Measurements from ENCODE around the gene LINGO3.

Gene LINGO3

GRCh38 chr19:2308114-2308556 lies at the start of gene LINGO3:
LINGO3 (minus strand) TSS chr19:2308154; CDS start chr19:2291776, 16,378 bp downstream.
- TF ChIP-seq, protein P1, sequence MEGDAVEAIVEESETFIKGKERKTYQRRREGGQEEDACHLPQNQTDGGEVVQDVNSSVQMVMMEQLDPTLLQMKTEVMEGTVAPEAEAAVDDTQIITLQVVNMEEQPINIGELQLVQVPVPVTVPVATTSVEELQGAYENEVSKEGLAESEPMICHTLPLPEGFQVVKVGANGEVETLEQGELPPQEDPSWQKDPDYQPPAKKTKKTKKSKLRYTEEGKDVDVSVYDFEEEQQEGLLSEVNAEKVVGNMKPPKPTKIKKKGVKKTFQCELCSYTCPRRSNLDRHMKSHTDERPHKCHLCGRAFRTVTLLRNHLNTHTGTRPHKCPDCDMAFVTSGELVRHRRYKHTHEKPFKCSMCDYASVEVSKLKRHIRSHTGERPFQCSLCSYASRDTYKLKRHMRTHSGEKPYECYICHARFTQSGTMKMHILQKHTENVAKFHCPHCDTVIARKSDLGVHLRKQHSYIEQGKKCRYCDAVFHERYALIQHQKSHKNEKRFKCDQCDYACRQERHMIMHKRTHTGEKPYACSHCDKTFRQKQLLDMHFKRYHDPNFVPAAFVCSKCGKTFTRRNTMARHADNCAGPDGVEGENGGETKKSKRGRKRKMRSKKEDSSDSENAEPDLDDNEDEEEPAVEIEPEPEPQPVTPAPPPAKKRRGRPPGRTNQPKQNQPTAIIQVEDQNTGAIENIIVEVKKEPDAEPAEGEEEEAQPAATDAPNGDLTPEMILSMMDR (IDR thresholded peaks at IDR 0.05; ENCODE audit: control extremely low read depth, extremely low read depth, low read depth, missing control alignments) = no peak
- POLR2A ChIA-PET = no interaction called here
- CTCF ChIA-PET = interaction anchor here (1.2 kb wide), 1 partner anchor 19 kb away, joined by 3 read pairs; no protein-coding TSS in a partner anchor
- DNase-seq (ENCODE audit: extremely low spot score) = no peak

DNA sequence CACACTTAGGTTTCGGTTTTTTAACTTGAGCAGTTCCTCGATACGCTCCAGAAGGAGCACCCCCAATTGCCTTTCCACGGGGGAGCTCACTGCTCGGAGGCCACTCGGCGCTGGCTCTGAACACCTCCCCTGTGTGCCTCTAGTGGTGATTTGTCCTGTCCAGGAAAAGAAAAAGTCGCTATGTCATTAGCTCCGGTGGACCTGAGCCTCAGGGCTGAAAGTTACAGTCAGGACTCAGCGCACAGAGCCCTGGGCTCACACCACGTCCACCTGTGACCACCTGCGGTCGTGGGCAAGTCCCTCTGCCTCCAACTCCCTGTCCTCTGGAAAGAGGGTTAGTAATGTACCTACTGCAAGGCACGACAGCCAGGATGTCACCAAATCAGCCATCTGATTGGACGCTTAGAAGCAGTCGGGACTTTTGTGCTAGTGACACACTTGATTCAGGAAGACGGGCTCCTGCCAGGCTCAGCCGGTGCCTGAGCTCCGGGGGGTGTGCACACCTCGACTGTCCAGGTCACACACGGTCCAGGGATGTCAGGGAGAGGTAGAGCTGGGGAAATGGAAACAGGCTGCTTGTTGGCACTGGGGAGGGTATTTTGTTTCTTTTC lies 48.2 kb upstream of the LINGO3 start:
- no peak for DNase-seq (ENCODE audit: extremely low spot score)
- TF ChIP-seq, protein P1 (IDR thresholded peaks at IDR 0.05; ENCODE audit: control extremely low read depth, extremely low read depth, low read depth, missing control alignments) = no peak
- ChIA-PET POLR2A (no interaction called here), CTCF (no interaction called here)

DNA sequence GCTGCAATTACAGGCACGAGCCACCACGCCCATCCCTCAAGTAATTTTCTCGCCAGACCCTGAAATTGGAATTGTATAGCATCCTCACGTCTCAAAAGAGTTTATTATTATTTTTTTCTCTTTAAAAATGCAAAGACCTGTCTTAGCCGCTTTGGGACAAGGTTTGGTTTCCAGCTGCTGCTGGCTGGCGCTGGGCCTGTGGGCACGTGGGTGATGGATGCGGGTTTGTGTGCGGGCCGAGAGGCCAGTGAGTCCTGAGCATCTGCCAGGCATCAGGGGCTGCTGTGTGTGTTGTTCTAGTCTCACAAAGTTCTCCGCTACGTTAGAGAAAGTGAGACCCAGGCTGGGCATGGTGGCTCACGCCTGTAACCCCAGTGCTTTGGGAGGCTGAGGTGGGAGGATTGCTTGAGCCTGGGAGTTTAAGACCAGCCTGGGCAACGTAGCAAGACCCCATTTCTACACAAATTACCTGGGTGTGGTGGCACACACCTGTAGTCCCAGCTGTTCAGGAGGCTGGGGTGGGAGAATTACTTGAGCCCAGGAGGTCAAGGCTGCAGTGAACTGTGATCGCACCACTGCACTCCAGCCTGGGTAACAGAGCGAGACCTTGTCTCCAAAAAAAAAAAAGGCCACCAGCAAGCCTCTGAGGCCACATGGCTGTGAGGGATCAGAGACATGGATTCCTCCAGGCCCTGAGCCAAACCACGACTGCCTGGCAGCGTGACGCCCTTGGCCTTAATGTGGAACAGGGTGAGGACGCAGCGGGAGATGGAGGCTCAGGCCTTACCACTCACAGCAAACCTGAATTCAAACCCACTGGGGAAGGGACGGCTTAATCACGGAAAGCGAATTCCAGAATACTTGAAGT lies 47.4 kb upstream of the LINGO3 start:
- no peak for DNase-seq (ENCODE audit: extremely low spot score)
- POLR2A ChIA-PET = no interaction called here
- TF ChIP-seq, protein P1 (IDR thresholded peaks at IDR 0.05; ENCODE audit: control extremely low read depth, extremely low read depth, low read depth, missing control alignments) = no peak
- CTCF ChIA-PET = interaction anchor here (1.3 kb wide), 1 partner anchor 10 kb away, joined by 3 read pairs; no protein-coding TSS in a partner anchor

- TF ChIP-seq, protein P1 (IDR thresholded peaks at IDR 0.05; ENCODE audit: control extremely low read depth, extremely low read depth, low read depth, missing control alignments) = no peak
- CTCF ChIA-PET = interaction anchor here (1.3 kb wide), 1 partner anchor 10 kb away, joined by 3 read pairs; no protein-coding TSS in a partner anchor
- POLR2A ChIA-PET = no interaction called here
- no peak for DNase-seq (ENCODE audit: extremely low spot score)
Observed at GRCh38 chr19:2354670-2355069, 46.7 kb upstream of the LINGO3 start.

DNA sequence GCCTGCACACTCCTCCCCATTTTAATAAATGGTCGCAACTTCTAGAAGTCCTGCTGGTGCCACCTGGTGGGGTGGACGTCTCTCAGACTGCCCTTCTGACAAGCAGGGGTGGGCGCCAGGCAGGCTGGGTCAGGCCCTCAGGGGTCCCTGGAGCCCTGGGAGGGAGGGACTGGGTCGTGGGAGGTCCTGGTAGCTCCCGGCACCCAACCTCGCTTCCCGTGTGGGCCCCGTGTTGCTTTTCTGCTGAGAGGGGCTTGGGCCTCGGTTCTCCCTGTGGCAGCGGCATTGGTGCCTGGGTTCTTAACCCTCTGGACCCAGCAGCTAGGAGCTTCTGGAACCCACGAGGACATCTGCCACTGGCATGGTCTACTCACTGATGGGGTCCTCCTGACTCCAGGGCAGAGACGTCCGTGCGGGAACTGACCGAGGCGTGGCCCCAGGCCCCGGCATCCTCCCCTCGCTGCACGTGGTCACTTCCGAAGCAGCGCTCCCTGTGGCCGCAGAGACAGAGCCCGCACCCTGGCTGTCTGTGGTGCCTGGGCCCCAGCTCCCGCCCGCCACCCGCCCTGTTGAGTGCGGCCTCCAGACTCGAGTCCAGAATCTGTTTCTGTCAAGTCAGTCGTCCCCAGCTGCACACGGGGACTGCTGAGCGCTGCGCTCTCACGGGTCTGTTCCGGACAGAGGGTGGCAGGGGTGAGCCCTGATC lies 46.1 kb upstream of the LINGO3 start:
- POLR2A ChIA-PET = interaction anchor here (0.5 kb wide), 1 partner anchor 124 kb away, joined by 9 read pairs; no protein-coding TSS in a partner anchor
- no peak for DNase-seq (ENCODE audit: extremely low spot score)
- CTCF ChIA-PET = interaction anchor here (1.3 kb wide), 1 partner anchor 11 kb away, joined by 3 read pairs; no protein-coding TSS in a partner anchor
- TF ChIP-seq, protein P1 (IDR thresholded peaks at IDR 0.05; ENCODE audit: control extremely low read depth, extremely low read depth, low read depth, missing control alignments) = no peak

All from GM10248 (cell line).